Coronary artery (tissue), 2 donors: ENCODE data around the gene DCLK1.

Source experiments
- DNase-seq: peaks from one replicate; pipeline ENCODE4 v3.0.0-alpha.2; 2017; ENCODE audit warnings: low spot score
- H3K27ac ChIP-seq, 2 donors: fragments of 200-600 bp; sonication (generic); one replicate each; pipeline ENCODE4 v1.5.1; 2016 to 2019
- H3K4me3 ChIP-seq: fragments of 200-600 bp; sonication (generic); 2 replicates; pipeline ENCODE4 v1.5.1; 2016; ENCODE audit warnings: mild to moderate bottlenecking, moderate library complexity
- TF ChIP-seq, protein P1 (sequence below): fragments of 200-600 bp; sonication (generic); IDR thresholded peaks from one replicate; pipeline ENCODE4 v1.5.1; 2019; ENCODE audit warnings: antibody characterized with exemption

Gene DCLK1

DNA sequence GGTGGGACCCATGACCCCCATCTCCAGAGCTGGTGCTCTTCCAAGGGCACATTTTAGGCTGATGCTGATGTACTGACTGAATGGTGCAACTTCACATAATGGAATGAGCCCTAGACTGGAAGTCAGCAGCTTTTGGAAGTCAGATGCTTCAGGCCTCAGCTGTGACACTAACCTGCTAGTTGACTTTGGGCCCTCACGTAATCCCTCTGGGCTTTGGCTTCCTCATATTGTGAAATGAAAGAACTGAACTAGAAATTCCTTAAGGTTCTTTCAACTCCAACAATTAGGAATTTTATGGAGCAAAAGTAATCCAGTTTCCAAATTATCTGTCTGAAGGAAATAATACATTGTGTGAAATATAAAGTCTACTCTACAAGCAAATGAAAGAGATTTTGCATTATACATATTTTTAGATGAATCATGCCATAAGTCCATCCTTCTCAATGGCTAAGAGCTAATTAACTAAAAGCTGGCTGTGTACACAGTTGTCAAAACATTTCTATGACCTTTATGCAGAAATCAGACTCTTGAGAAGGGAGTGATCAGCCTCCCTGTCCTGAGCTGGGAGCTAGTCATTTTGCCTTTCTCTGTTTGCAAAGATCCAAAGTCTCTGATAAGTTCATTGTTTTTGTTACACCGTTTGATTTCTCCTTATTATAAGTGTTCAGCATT lies 204.2 kb downstream of the DCLK1 start:
- Histone ChIP-seq H3K27ac (no peak overlapping the region), H3K4me3 (no peak overlapping the region)
- DNase-seq: no peak
- TF ChIP-seq, protein P1, sequence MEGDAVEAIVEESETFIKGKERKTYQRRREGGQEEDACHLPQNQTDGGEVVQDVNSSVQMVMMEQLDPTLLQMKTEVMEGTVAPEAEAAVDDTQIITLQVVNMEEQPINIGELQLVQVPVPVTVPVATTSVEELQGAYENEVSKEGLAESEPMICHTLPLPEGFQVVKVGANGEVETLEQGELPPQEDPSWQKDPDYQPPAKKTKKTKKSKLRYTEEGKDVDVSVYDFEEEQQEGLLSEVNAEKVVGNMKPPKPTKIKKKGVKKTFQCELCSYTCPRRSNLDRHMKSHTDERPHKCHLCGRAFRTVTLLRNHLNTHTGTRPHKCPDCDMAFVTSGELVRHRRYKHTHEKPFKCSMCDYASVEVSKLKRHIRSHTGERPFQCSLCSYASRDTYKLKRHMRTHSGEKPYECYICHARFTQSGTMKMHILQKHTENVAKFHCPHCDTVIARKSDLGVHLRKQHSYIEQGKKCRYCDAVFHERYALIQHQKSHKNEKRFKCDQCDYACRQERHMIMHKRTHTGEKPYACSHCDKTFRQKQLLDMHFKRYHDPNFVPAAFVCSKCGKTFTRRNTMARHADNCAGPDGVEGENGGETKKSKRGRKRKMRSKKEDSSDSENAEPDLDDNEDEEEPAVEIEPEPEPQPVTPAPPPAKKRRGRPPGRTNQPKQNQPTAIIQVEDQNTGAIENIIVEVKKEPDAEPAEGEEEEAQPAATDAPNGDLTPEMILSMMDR: no peak

DNA sequence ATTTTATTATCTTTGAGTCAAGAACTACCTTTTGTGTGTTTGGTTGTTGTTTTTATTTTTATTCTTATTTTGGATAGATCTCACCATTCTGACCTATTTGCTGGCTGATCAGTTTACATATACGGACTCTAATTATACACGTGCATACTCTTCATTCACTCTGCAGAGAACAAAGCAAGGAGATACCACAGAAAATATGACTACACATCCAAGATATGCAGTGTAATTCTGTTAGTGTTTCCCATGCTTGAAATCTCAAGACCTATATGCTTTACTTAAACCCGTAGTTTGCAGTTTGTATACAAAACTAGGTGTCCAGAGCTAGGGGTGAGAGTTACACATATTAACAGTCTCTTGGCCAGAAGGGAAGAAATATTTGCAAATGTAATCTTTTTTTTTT lies 205.5 kb downstream of the DCLK1 start:
- TF ChIP-seq, protein P1: no peak
- no peak overlapping the region for H3K27ac ChIP-seq
- DNase-seq: no peak

DNA sequence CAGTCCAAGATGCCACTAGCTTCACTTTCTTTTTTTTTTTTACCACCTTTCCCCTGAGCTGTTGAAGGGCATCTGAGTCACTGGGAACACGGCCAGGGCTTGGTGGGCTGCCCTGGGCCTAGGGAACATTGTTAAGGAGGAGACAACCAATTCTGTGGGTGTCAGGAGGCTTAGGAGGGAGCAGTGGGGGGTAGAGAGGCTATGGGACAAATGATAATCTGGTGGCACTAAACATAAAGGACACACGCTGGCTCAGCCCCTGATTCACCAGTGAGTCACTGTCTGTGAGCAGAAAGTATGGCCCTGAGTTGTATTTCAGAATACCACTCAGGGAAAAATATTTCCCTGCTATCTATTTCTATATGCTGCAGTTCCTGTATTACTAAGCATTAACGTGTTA lies 207.8 kb downstream of the DCLK1 start:
- TF ChIP-seq, protein P1: no peak
- Histone ChIP-seq H3K27ac (no peak overlapping the region), H3K4me3 (no peak overlapping the region)
- DNase-seq: no peak

More for the DNA sequence above, 205.5 kb downstream of the DCLK1 start:
- H3K4me3 ChIP-seq: no peak overlapping the region

DNA sequence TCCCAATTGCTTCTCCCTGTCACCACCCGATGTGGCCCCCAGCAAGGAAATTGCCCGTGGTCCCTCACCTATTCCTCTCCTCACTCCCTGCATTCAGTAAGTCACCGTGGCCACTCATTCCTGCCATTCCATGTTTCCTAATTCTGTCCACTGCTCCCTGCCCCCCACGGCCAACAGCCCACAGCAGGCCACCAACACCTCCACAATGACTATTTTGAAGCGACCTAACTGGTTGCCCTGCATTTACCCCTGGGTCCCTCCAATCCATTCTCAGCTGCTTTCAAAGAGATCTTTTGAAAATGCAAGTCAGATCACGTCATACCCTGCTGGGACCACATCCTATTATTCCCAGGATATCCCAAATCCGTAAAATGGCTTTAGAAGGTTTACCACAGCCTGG lies 210.4 kb downstream of the DCLK1 start:
- Histone ChIP-seq H3K4me3 (no peak overlapping the region), H3K27ac (no peak overlapping the region)
- DNase-seq: no peak
- TF ChIP-seq, protein P1: no peak

GRCh38 chr13:35917942-35918645 lies 213.1 kb downstream of the DCLK1 start:
- Histone ChIP-seq H3K27ac (peak overlapping the region in 1 of 2 donors; percentile 17), H3K4me3 (peak overlapping the region; percentile 51)
- no peak for DNase-seq
- TF ChIP-seq, protein P1: no peak

DNA sequence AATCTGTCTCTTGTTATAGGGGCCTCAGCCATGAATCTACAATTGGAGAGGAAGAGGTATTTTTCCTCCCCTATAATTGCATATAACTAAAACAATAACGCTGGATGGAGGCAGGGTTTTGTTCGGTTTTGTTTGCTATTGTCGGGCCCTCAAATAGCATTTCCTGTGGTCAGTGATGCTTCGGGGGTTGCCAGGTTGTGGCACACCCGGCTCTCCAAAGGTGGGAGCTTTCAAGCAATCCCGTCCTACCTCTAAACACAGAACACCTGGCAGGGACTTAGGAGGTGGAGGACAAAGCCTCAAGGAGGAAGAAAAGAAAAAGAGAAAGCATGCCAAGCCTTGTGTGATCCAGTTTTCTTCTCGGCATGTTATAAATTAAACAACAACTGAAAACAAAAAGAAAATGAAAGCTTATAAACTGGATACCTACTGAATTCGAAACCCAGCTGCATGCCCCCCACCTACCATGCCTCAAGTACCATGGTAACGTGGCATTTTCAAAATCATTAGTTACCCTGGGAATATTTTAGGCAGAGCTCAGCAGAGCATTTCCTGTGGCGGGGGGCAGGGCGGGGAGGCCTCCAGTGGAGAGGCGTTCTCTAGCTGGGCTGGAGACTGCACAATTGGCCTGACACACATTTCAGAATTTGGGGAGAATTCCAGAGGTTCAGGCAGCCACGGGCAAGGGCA lies 213.8 kb downstream of the DCLK1 start:
- peak overlapping the region; percentile 51 for H3K4me3 ChIP-seq
- no peak overlapping the region for H3K27ac ChIP-seq
- TF ChIP-seq, protein P1: no peak
- no peak for DNase-seq
